HG03460 (cell line): ENCODE data around the gene SLC38A10.

Experiments
- ATAC-seq: cut with Tn5 transposase; IDR thresholded peaks from one replicate; pipeline ENCODE4 v1.9.1; 2021; ENCODE audit not compliant: unreplicated experiment

The SLC38A10 gene

DNA sequence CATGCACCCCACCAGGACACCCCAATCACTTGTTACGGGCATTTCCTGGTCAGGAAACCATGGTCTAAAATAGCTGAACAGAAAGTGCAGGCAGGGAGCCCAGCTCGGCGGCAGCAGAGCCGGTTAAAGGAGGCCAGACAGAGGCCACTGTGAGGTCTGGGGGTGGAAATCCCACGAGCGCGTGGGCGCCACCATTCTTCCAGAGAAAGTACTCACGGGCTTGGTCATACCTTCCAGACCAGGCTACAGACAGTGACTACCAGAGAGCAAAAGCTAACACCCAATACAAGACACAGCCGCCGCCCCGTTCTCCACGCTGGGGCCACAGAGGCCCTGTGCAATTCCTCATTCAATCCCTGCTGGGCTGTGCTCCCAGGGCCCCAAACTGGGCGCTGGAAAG lies 84.2 kb downstream of the SLC38A10 start:
- no peak for ATAC-seq

DNA sequence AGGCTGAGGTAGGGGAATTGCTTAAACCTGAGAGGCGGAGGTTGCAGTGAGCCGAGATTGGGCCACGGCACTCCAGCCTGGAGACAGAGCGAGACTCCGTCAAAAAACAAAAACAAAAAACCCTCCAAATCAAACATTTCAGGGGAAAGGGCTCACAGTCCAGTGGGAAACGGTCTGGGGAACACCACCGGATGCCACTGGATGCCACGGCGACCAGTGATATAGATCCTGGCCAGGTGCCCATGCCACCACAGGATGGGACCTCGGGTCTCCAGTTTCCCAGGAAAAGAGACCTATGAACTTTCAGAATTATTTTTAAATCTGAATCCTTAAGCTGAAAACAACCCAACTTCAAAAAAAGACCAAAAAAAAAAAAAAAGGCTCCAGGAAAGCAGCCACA lies 84.6 kb downstream of the SLC38A10 start:
- ATAC-seq: no peak

DNA sequence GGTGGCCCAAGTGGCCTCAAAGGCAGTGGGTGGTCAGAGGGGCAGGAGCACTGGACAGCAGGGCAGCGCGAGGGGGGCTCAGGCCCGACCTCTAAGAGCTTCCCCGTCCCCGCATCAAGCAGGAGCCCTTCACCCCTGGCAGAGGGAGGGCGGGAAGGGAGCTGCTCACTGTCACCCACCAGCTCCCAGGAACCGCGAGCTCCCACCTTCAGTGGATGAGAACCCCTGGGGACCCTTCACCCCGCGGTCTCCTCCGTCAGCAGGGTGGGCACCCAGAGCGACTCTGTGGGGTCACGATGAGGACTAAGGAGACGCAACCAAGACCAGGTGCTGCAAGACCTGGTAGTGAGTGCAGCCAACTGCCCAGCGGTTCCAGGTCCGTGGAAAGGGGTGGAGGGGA lies 86.0 kb downstream of the SLC38A10 start:
- no peak for ATAC-seq

DNA sequence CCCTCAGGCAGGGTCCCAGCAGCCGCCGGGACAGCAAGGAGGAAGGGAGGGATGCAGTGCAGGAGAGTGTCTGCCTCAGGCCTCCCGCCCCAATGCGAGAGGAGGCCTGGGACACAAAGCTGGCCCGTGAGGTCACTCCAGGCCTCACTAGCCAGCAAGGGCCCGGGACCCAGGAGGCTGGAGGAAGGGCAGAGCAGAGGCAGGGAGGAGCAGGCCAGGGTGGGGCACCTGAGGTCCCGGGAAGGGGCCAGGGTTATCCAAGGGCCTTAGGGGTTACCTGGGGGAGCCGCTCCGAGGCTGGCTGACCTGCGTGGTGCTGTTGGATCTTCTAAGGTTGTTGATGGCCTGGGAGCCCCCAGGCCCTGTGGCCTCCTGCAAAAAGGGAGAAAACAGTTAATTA lies 86.5 kb downstream of the SLC38A10 start:
- no peak for ATAC-seq

DNA sequence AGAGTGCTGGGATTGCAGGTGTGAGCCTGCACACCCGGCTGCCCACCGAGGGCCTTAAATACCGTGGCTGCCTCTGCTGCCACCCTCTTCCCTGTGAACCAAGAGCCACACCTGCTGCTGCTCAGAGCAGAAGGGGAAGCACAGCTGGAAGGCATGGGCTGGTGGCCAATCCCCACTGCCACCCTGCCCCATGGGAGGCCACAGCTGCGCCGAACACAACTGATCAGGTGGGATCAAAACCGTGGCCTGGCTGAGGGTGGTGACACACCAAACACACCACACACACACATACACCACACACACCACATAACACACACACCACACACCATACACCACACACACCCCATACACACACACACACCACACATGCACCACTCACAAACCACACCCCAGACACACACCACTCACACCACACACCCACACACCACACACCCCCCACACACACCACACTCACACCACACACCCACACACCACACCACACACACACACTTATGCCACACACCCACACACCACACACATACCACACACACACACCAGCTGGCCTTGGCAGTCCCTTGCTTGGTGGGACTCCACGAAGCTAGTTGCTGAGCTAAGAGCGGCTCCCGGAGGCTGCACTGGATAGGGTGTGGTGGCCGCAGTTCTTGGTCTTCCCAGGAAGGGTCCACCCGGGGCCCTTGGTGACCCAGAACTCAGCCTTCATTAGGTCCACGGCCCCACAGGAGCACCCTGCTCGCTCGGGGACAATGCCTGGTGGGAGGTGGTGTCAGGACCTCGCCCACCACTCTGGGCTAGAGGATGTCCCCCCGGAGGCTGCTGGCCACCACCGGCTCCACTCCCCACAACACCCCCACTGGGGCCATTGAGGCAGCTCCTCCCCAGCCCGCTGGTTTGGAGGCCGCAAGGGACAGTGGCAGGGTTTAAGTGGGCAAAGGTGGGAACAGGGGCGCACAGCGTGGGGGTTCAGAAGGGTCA lies 87.2 kb downstream of the SLC38A10 start:
- no peak for ATAC-seq

- no peak for ATAC-seq
Measured at GRCh38 chr17:81206657-81207056, 88.5 kb downstream of the SLC38A10 start.

DNA sequence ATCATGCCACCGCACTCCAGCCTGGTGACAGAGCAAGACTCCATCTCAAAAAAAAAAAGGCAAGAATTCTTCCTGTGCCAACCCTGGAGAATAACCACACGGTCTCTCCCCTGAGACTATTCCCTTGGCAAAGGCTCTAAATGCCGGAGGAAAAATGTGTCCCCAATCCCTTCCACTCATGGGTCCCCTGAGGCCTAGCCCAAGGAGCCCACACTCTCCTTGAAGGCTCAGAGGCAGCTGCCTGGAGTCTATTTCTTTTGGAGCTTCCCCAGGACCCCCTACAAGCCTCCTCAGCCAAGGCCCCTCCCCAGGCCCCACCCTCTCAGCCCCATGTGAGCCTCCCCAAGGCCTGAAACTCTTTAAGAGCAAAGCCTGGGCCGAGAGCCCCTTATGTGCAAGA lies 88.9 kb downstream of the SLC38A10 start:
- no peak for ATAC-seq

GRCh38 chr17:81204578-81204977 lies 90.5 kb downstream of the SLC38A10 start:
- ATAC-seq: no peak

DNA sequence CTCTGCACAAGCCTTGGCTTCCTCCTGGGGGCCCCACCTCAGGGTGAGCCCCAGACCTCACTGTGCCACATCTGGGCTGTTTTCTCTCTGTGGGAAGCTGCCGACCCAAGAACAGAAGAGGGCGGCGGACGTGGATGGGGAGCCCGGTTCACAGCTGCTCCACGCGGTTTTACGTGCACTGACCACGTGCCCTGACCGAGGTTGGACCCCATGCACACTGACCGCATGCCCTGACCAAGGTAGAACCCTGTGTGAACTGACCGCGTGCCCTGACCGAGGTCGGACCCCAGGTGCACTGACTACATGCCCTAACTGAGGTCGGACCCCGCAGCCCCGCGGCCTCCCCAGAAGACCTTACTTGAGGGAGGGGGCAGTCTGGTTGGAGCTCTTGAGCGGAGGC lies 92.0 kb downstream of the SLC38A10 start:
- ATAC-seq: no peak

DNA sequence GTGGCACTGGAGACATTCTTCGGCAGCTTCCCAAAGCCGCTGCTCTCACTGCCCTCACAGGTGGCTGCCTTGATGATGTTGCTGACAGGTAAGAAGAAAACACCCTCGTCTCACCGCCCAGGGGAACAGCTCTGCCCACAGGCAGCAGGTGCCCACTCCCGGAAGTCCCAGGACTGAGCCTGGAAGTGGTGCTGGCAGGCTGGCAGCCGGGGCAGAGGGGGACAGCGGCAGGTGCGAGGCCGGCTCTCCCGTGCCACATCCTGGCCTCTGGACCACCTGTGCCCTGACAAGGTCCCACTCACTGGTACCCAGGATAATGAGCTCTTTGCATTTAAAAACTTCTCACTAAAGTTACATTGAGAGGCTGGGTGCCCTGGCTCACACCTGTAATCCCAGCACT lies 92.8 kb downstream of the SLC38A10 start:
- no peak for ATAC-seq

DNA sequence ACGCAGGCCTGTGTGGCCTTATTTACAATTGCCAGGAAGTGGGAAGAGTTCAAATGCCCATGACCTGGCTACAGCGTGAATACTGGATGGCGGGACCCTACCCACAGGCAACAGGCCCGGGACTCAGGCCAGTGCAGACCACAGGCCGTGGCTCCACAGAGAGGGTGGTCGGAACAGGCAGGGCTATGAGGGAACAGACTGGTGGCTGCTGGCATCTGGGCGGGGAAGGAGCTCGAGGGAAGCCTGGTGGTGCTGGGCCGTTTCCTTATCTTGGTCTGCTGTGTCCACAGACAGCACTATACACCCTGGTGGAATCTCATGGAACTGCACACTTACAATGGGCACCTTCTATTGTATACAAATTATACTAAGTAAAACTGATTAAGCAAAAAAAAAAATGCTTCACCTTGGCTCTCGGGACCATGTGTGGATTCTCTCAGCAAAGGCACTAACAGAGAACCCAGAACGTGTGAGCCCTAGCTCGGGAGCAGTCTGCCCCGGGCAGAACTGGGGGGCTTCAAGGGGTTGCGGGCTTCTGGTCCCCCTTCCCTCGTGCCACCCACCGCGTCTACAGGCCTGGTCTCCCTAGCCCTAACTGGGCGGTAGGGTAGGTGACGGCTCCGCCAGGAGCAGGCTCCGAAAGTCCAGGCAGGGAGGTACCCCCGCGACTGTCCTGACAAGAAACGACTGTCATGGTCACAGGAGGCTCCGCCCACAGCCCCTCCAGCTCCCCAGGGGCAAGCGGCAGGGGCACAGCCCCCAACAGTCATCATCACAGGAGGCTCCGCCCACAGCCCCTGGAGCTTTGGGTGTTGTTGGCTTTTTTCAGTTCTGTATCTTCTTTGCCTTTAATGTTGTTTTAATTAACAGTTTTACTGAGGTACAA lies 94.2 kb downstream of the SLC38A10 start:
- no peak for ATAC-seq

GRCh38 chr17:81200201-81200600 lies 94.9 kb downstream of the SLC38A10 start:
- ATAC-seq: no peak

GRCh38 chr17:81199482-81199830 lies 95.7 kb downstream of the SLC38A10 start:
- ATAC-seq: no peak

- no peak for ATAC-seq
Measured at GRCh38 chr17:81198826-81199481, 96.2 kb downstream of the SLC38A10 start.

GRCh38 chr17:81197831-81198490 lies 97.1 kb downstream of the SLC38A10 start:
- no peak for ATAC-seq

DNA sequence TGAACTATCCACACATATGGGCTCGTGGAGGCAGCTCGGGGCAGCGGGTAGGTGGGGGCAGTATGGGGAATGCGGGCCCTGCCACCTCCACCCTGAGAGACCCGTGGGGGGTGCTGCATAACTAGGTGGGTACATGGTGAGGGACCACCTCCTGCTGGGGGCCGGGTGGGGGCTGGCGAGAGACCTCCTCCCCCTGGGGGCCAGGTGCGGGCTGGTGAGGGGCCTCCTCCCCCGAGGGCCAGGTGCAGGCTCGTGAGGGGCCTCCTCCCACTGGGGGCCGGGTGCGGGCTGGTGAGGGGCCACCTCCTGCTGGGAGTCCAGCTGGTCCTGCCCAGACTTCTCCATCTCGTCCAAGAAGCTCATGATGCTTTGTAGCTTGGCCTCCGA lies 97.7 kb downstream of the SLC38A10 start:
- no peak for ATAC-seq

- no peak for ATAC-seq
Measured at GRCh38 chr17:81196505-81197408, 98.3 kb downstream of the SLC38A10 start.

GRCh38 chr17:81195941-81196495 lies 99.1 kb downstream of the SLC38A10 start:
- ATAC-seq: no peak
